Sciatic nerve (tissue), 2 donors: ENCODE measurements around the gene PLAAT2. TPM values are rescaled to one million over a fixed set of nuclear protein-coding genes. Genes with fewer than 3 reads are reported as not detected.
"Not testable (repeated sequence)": the region's sequence is repeated elsewhere in the genome, so short reads cannot be mapped to it uniquely, and the experiment has no call there.

Experiments used
- ATAC-seq: fragments of 200-7000 bp; cut with Tn5 transposase; one replicate; pipeline ENCODE4 v1.9.1; 2020; ENCODE audit warnings: mild to moderate bottlenecking, moderate library complexity
- DNase-seq: peaks from one replicate; pipeline ENCODE4 v3.0.0-alpha.2; 2020; ENCODE audit warnings: low spot score
- intact Hi-C: fragments of 100-400 bp; cut with DNase I; formaldehyde crosslinking; loops from one replicate; pipeline ENCODE4 v1.14.2; 2022
- total RNA-seq: library from RNA; stranded (reverse); fragmentation: NEBNext Ultra II Directional; extraction: Animal tissue kit (Norgen Biotek cat#: 25700); gene quantifications from one replicate; pipeline ENCODE4 v1.2.1, GENCODE V29; 2021
- donor health status: DM: no; HTN: no; CAD: no.
- donor health status: DM: no; HTN: no; CAD: no.

Gene PLAAT2
- total RNA-seq, 1 donor from 2014 or later = not detected

- intact Hi-C loops = no loop called here
- DNase-seq (no peak), ATAC-seq (no peak)
These were observed 11.3 kb downstream of the PLAAT2 start for GRCh38 chr11:63551889-63552266.

- no peak for DNase-seq
- intact Hi-C loops = no loop called here
- ATAC-seq = no peak
These were observed 11.9 kb downstream of the PLAAT2 start for GRCh38 chr11:63551091-63551888.

GRCh38 chr11:63550156-63550700 lies 13.0 kb downstream of the PLAAT2 start:
- ATAC-seq, DNase-seq, intact Hi-C loops: not testable (repeated sequence)

- no peak for ATAC-seq
- no peak for DNase-seq
- intact Hi-C loops = no loop called here
These were observed 13.8 kb downstream of the PLAAT2 start for GRCh38 chr11:63549411-63549810.

- intact Hi-C loops = no loop called here
- ATAC-seq = no peak
- no peak for DNase-seq
These were observed 15.0 kb downstream of the PLAAT2 start for GRCh38 chr11:63548178-63548577.

- intact Hi-C loops = no loop called here
- no peak for DNase-seq
- ATAC-seq = no peak
These were observed 16.1 kb downstream of the PLAAT2 start for GRCh38 chr11:63547061-63547460.

- intact Hi-C loops = no loop called here
- no peak for DNase-seq
- ATAC-seq = no peak
These were observed 19.5 kb downstream of the PLAAT2 start for GRCh38 chr11:63543711-63544110.

GRCh38 chr11:63542506-63542905 lies 20.7 kb downstream of the PLAAT2 start:
- DNase-seq, ATAC-seq, intact Hi-C loops: not testable (repeated sequence)

- DNase-seq (peak; percentile 82), ATAC-seq (peak; percentile 89)
- intact Hi-C loops = no loop called here
These were observed 25.7 kb downstream of the PLAAT2 start for GRCh38 chr11:63537293-63538101.

- peak; percentile 80 for ATAC-seq
- intact Hi-C loops = no loop called here
- DNase-seq = no peak
These were observed 26.4 kb downstream of the PLAAT2 start, which contains the start of gene PLAAT4 for GRCh38 chr11:63536669-63537292. Gene PLAAT4 (plus strand): TSS chr11:63536808. CDS start chr11:63536869, 61 bp downstream.

- DNase-seq = no peak
- ATAC-seq = no peak
- intact Hi-C loops = no loop called here
These were observed 27.4 kb downstream of the PLAAT2 start for GRCh38 chr11:63535734-63536133.

GRCh38 chr11:63534895-63535461 lies 28.2 kb downstream of the PLAAT2 start:
- ATAC-seq (no peak), DNase-seq (no peak)
- intact Hi-C loops = no loop called here

GRCh38 chr11:63534076-63534475 lies 29.1 kb downstream of the PLAAT2 start:
- intact Hi-C loops = no loop called here
- ATAC-seq (no peak), DNase-seq (no peak)

GRCh38 chr11:63532799-63533475 lies 30.2 kb downstream of the PLAAT2 start:
- intact Hi-C loops = no loop called here
- DNase-seq (no peak), ATAC-seq (no peak)

GRCh38 chr11:63532117-63532516 lies 31.1 kb downstream of the PLAAT2 start:
- DNase-seq (no peak), ATAC-seq (no peak)
- intact Hi-C loops = no loop called here

- DNase-seq, intact Hi-C loops: not testable (repeated sequence)
- ATAC-seq = peak; percentile 90
These were observed 31.9 kb downstream of the PLAAT2 start for GRCh38 chr11:63531074-63531792.

- no peak for DNase-seq
- ATAC-seq = peak; percentile 24
- intact Hi-C loops = no loop called here
These were observed 33.2 kb downstream of the PLAAT2 start for GRCh38 chr11:63530021-63530420.

GRCh38 chr11:63529373-63529772 lies 33.8 kb downstream of the PLAAT2 start:
- ATAC-seq, DNase-seq, intact Hi-C loops: not testable (repeated sequence)
